HG03439 (cell line): ENCODE data around the gene TCF12.

Experiments used
- ATAC-seq: cut with Tn5 transposase; IDR thresholded peaks from one replicate; pipeline ENCODE4 v1.9.1; 2021; ENCODE audit warnings: mild to moderate bottlenecking, moderate library complexity; ENCODE audit not compliant: unreplicated experiment

Gene TCF12

DNA sequence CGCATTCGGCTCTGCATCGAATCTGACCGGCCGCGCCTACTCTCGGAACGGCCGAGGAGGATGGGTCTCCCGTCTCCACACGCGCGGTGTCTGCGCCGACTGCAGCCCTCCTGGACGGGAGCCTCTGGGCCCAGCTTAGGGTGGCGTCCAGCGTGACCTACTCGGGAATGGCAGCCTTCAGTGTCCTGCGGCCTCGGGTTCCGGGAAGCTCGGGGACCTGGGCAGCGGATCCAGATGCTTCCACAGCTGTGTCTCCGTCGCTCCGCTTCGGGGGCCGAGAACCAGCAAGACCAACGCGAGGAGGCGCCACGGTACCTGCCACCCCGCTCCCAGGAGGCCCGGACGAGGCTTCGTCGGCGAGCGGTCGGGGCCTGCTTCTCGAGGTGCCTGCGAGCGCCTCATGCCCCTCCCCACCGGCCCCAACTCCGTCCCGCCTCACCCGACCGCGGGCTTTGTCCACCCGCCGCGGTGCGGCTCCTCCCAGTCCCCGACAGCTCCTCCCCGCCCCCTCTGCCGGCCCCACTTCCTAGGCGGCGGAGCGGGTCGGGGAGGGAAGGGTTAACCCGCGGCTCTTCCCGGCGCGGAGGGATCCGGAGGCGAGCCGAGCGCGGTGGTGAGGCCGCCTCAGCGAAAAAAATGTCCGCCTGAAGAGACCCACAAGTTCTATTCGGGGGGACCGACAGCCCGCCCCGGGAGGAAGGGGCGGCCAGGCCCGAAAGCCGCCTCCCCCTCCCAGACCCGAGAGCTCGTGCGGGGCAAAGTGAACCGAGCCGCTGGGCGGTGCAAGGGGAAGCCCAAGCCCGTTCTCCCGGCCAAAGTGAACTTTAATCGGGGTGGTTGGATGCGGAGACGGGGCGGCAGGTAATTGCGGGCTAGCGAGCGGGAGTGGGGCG is at the start of gene TCF12:
Gene TCF12 (plus strand): TSS at position 599 of the 893 bp plus-strand sequence. CDS start 1,270 bp downstream, outside the sequence.
- peak; percentile 74 for ATAC-seq

DNA sequence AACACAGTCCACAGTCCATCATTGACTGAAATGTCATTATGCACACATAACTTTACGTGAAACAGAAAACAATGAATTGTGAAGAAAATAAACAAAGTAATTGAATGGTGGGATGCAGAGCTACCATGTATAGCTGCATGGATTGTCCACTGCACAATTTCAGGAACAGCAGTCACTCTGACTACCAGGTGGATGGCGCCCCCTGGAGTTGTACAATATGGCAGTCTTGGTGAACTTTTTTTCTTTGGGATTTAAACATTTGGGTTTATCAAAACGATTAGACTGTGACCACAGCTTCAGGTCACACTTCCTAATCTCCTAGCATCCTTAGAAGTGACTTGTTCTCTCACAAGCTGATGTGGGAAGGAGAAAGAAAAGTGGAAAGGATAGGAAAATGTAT is 48.9 kb upstream of the TCF12 start:
- ATAC-seq, result no peak

- ATAC-seq, result no peak
Measured at GRCh38 chr15:56871185-56871584, 47.3 kb upstream of the TCF12 start.

- ATAC-seq, result no peak
Measured at GRCh38 chr15:56871867-56872266, 46.6 kb upstream of the TCF12 start.

GRCh38 chr15:56877255-56877970 is 41.0 kb upstream of the TCF12 start:
- ATAC-seq, result no peak

- ATAC-seq, result no peak
Measured at GRCh38 chr15:56879502-56879901, 38.9 kb upstream of the TCF12 start.

DNA sequence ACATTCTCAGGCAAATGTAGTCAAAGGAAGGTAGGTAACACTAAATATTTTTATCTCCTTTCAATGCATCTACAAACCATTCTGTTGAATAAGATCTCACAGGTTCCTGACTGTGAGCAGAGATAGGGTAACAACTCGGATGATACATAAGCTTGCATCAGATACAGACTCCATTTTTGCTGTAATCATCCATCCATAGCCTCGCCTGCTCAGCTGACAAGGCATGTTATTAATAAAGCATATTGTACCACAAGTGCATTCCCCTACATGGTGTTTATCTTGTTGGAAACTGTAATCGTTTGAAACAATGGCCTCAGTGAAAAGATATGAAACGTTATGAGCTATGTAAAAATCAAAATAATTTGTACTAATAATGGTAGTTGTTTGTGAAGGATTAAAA is 35.4 kb upstream of the TCF12 start:
- ATAC-seq, result no peak

GRCh38 chr15:56886363-56886931 is 32.0 kb upstream of the TCF12 start:
- no peak for ATAC-seq

- ATAC-seq, result peak; percentile 92
Measured at GRCh38 chr15:56886932-56887781, 31.3 kb upstream of the TCF12 start.

GRCh38 chr15:56887782-56888438 is 30.5 kb upstream of the TCF12 start:
- ATAC-seq, result no peak

- ATAC-seq, result no peak
Measured at GRCh38 chr15:56890038-56890437, 28.4 kb upstream of the TCF12 start.

- ATAC-seq, result no peak
Measured at GRCh38 chr15:56891852-56892440, 26.5 kb upstream of the TCF12 start.

GRCh38 chr15:56892659-56893363 is 25.6 kb upstream of the TCF12 start:
- no peak for ATAC-seq

DNA sequence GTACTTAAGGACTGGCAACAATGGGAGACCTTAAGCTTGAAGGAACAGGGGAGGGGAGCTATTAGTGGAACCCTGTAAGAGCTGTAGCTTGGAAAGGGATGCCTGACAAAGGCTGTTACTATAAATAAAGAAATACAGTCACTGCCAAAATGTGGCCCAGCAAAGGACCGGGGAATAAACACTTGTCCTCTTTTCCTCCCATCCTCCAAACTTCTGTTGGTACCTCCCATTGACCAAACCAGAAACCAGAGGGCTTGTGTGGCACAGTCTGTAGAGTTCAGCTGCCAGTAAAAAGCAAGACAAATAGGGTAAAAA is 25.1 kb upstream of the TCF12 start:
- ATAC-seq, result no peak

- no peak for ATAC-seq
Measured at GRCh38 chr15:56894601-56895000, 23.8 kb upstream of the TCF12 start.

DNA sequence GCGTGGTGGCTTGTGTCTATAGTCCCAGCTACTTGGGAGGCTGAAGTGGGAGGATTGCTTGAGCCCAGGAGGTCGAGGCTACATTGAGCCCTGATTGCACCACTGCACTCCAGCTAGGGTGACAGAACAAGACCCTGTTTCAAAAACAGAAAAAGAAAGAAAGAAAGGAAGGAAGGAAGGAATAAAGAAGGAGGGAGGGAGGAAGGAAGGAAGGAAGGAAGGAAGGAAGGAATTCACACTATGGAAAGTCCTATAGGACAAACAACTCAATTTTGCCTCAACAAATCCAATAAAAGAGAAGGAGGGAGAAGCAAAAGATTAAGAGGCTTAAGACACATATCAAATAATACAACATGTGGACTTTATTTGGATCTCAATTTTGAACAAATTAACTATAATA is 16.5 kb upstream of the TCF12 start:
- no peak for ATAC-seq

GRCh38 chr15:56906766-56907165 is 11.7 kb upstream of the TCF12 start:
- ATAC-seq, result no peak

DNA sequence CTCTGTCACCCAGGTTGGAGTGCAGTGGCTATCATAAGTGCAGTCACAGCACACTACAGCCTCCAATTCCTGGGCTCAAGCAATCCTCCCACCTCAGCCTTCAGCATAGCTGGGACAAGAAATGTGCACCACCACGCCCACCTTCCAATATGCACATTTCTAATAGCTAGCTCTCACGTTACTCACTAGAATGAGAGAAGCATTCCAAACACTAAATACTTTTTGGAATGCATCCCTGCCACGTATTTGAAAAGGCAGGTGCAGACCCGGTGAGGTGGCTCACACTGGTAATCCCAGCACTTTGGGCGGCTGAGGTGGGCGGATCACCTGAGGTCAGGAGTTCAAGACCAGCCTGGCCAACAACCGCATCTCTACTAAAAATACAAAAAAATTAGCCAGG is 7.6 kb upstream of the TCF12 start:
- ATAC-seq, result no peak

DNA sequence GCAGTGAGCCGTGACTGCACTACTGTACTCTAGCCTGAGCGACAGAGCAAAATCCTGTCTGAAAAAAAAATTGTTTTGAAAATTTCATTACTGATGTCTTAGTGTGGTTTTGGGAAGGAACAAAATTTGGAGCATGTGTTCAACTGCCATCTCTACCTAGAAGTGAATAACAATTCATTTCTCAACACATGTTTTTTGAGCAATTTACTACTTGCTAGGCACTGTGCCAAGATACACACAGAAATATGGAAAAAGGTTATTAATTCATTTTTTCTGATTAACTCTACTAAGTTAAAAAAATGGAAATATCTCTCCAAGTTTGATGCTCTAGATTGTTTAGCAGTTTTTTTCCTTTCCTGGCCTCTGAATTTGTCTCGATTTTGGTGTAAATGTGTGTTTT is 5.2 kb upstream of the TCF12 start:
- ATAC-seq, result no peak

DNA sequence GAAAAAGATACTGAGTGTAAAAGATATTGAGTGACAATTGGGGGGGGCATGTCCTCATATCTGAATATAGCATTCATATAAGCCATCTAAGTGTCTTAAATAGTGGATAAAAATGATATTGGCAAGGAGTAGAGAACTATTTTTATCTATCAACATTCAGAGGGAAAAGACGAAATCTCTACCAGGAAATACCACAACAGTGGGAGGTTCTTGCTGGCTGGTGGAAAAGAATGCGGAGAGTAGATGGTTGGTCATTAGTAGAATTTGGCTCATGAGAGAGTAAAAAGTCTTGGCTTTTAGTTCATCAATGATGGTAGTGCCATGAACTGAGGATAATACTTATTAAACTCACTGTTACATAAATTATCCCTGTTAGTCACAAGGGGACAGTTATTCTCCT is 4.8 kb upstream of the TCF12 start:
- ATAC-seq, result no peak
